HG02852 (cell line): ENCODE data around the gene CXCR6.
A peak's percentile ranks its signal among the peaks of the same experiment; 100 is the strongest.

Experiments
- ATAC-seq: cut with Tn5 transposase; IDR thresholded peaks from one replicate; pipeline ENCODE4 v1.9.1; 2021; ENCODE audit warnings: mild to moderate bottlenecking, moderate library complexity; ENCODE audit not compliant: unreplicated experiment

Gene CXCR6

GRCh38 chr3:45946307-45946706 is 3.0 kb downstream of the CXCR6 start:
- no peak for ATAC-seq

GRCh38 chr3:45946875-45947274 is 3.6 kb downstream of the CXCR6 start:
- no peak for ATAC-seq

- ATAC-seq: no peak
Observed at GRCh38 chr3:45947361-45947760, 4.1 kb downstream of the CXCR6 start.

GRCh38 chr3:45948311-45948781 is 5.1 kb downstream of the CXCR6 start:
- ATAC-seq: no peak

GRCh38 chr3:45948881-45949280 is 5.6 kb downstream of the CXCR6 start:
- ATAC-seq: no peak

- no peak for ATAC-seq
Observed at GRCh38 chr3:45949432-45949831, 6.2 kb downstream of the CXCR6 start.

- no peak for ATAC-seq
Observed at GRCh38 chr3:45950131-45950530, 6.9 kb downstream of the CXCR6 start.

GRCh38 chr3:45950686-45951600 is 7.7 kb downstream of the CXCR6 start:
- no peak for ATAC-seq

- ATAC-seq: no peak
Observed at GRCh38 chr3:45951946-45952345, 8.7 kb downstream of the CXCR6 start.

- no peak for ATAC-seq
Observed at GRCh38 chr3:45952456-45952855, 9.2 kb downstream of the CXCR6 start.

GRCh38 chr3:45953536-45953935 is 10.3 kb downstream of the CXCR6 start:
- no peak for ATAC-seq

GRCh38 chr3:45954306-45954705 is 11.0 kb downstream of the CXCR6 start:
- ATAC-seq: no peak

GRCh38 chr3:45955017-45955647 is 11.9 kb downstream of the CXCR6 start:
- ATAC-seq: no peak

GRCh38 chr3:45955706-45956105 is 12.4 kb downstream of the CXCR6 start:
- ATAC-seq: no peak

- no peak for ATAC-seq
Observed at GRCh38 chr3:45957586-45957985, 14.3 kb downstream of the CXCR6 start.

GRCh38 chr3:45958321-45958791 is 15.1 kb downstream of the CXCR6 start:
- ATAC-seq: no peak

- ATAC-seq: no peak
Observed at GRCh38 chr3:45959201-45959600, 15.9 kb downstream of the CXCR6 start.

- ATAC-seq: no peak
Observed at GRCh38 chr3:45960289-45960688, 17.0 kb downstream of the CXCR6 start.

GRCh38 chr3:45962033-45962432 is 18.8 kb downstream of the CXCR6 start:
- peak; percentile 82 for ATAC-seq

- peak; percentile 59 for ATAC-seq
Observed at GRCh38 chr3:45964139-45964538, 20.9 kb downstream of the CXCR6 start.

- ATAC-seq: no peak
Observed at GRCh38 chr3:45965253-45965652, 22.0 kb downstream of the CXCR6 start.

- no peak for ATAC-seq
Observed at GRCh38 chr3:45965653-45966052, 22.4 kb downstream of the CXCR6 start.
